Right atrium auricular region (tissue), 2 donors: ENCODE results near the gene SENP7. TPM values are rescaled to one million over a fixed set of nuclear protein-coding genes. Genes with fewer than 3 reads are reported as not detected.

ENCODE experiments used
- DNase-seq: peaks from one replicate; pipeline ENCODE4 v3.0.0-alpha.2; 2019; ENCODE audit warnings: low spot score
- H3K27ac ChIP-seq, 2 donors: fragments of 200-600 bp; sonication (generic); 1 replicate in 1 of 2; 2 replicates in 1 of 2; pipeline ENCODE4 v1.5.1; 2016 to 2019
- H3K27me3 ChIP-seq, 2 donors: fragments of 200-600 bp; sonication (generic); one replicate each; pipeline versions ENCODE4 v1.5.1 to v1.6.0; 2017 to 2019
- H3K36me3 ChIP-seq: fragments of 200-600 bp; sonication (generic); one replicate; pipeline ENCODE4 v1.5.1; 2016
- H3K4me1 ChIP-seq, 2 donors: fragments of 200-600 bp; sonication (generic); one replicate each; pipeline versions ENCODE4 v1.5.1 to v1.6.0; 2017 to 2019
- H3K4me3 ChIP-seq, 2 donors: fragments of 200-600 bp; sonication (generic); 1 replicate in 1 of 2; 2 replicates in 1 of 2; pipeline ENCODE4 v1.5.1; 2017 to 2019; ENCODE audit warnings: mild to moderate bottlenecking in 1 of 2, moderate library complexity in 1 of 2
- H3K9me3 ChIP-seq, 2 donors: fragments of 200-600 bp; sonication (generic); one replicate each; pipeline ENCODE4 v1.5.1; 2019
- CTCF ChIP-seq, 2 donors: fragments of 200-600 bp; sonication (generic); IDR thresholded peaks; one replicate each; pipeline ENCODE4 v1.5.1; 2019; ENCODE audit warnings: antibody characterized with exemption in 2 of 2
- total RNA-seq, 2 donors: library from RNA; depleted of rRNA; stranded (reverse); fragments of >200 nt; gene quantifications; one replicate each; pipeline ENCODE4 v1.1.0, GENCODE V29; 2016

The SENP7 gene
- total RNA-seq, 2 donors from 2014 or later = 6.1 to 10.1 TPM

- TF ChIP-seq CTCF (IDR thresholded peaks at IDR 0.05) = no peak
- Histone ChIP-seq H3K27me3 (no peaks in the 10 kb centered on the region), H3K4me1 (no peaks in the 10 kb centered on the region), H3K36me3 (no peaks in the 10 kb centered on the region), H3K4me3 (no peak overlapping the region), H3K27ac (no peak overlapping the region), H3K9me3 (no peaks in the 10 kb centered on the region)
- DNase-seq = no peak
Measured at GRCh38 chr3:101281521-101282030, 231.4 kb downstream of the SENP7 start.

GRCh38 chr3:101279765-101280385, 233.1 kb downstream of the SENP7 start:
- no peak overlapping the region for H3K27ac ChIP-seq
- DNase-seq = no peak
- no peak overlapping the region for H3K4me3 ChIP-seq
- H3K4me1 ChIP-seq = no peaks in the 10 kb centered on the region
- H3K36me3 ChIP-seq = no peaks in the 10 kb centered on the region
- no peaks in the 10 kb centered on the region for H3K27me3 ChIP-seq
- H3K9me3 ChIP-seq = no peaks in the 10 kb centered on the region
- TF ChIP-seq CTCF (IDR thresholded peaks at IDR 0.05) = no peak

GRCh38 chr3:101279162-101279561, 233.8 kb downstream of the SENP7 start:
- H3K36me3 ChIP-seq = no peaks in the 10 kb centered on the region
- no peak for DNase-seq
- no peaks in the 10 kb centered on the region for H3K27me3 ChIP-seq
- TF ChIP-seq CTCF (IDR thresholded peaks at IDR 0.05) = no peak
- no peak overlapping the region for H3K4me3 ChIP-seq
- no peaks in the 10 kb centered on the region for H3K4me1 ChIP-seq
- H3K9me3 ChIP-seq = no peaks in the 10 kb centered on the region
- H3K27ac ChIP-seq = no peak overlapping the region

GRCh38 chr3:101278727-101279126, 234.3 kb downstream of the SENP7 start:
- H3K9me3 ChIP-seq = no peaks in the 10 kb centered on the region
- H3K27ac ChIP-seq = no peak overlapping the region
- no peak for TF ChIP-seq CTCF (IDR thresholded peaks at IDR 0.05)
- no peak overlapping the region for H3K4me3 ChIP-seq
- H3K36me3 ChIP-seq = no peaks in the 10 kb centered on the region
- H3K27me3 ChIP-seq = no peaks in the 10 kb centered on the region
- DNase-seq = no peak
- no peaks in the 10 kb centered on the region for H3K4me1 ChIP-seq

Other genes with a start within 250 kb of the SENP7 start
- under 1 TPM; 0.15 to 0.43 TPM for gene IMPG2, start 192.6 kb downstream of the SENP7 start, total RNA-seq
- 10 to 100 TPM; 21.5 to 22.8 TPM for gene TRMT10C, start 48.7 kb upstream of the SENP7 start, total RNA-seq
- gene PCNP, start 61.0 kb upstream of the SENP7 start, total RNA-seq = 10 to 100 TPM; 63.4 to 83.9 TPM
- 10 to 100 TPM in 1 of 2 donors, 1 to 10 TPM in 1; 9.8 to 10.4 TPM for gene ZBTB11, start 163.9 kb upstream of the SENP7 start, total RNA-seq
- 1,000 to 10,000 TPM; 1,059 to 1,395 TPM for gene RPL24, start 173.5 kb upstream of the SENP7 start, total RNA-seq
- 1 to 10 TPM; 6.5 to 7.0 TPM for gene CEP97, start 211.4 kb upstream of the SENP7 start, total RNA-seq